Left ventricle myocardium inferior (tissue), 1 donor: ENCODE results near the gene STEAP3. TPM values are rescaled to one million over a fixed set of nuclear protein-coding genes. Genes with fewer than 3 reads are reported as not detected.
A peak's percentile ranks its signal among the peaks of the same experiment; 100 is the strongest.

Experiments
- DNase-seq: peaks from one replicate; pipeline ENCODE4 v3.0.0-alpha.2; 2020
- H3K27ac ChIP-seq: fragments of 200-600 bp; replicated peaks from 2 replicates; pipeline ENCODE4 v1.8.0; 2021
- H3K27me3 ChIP-seq: fragments of 200-600 bp; 2 replicates; pipeline ENCODE4 v1.8.0; 2021; ENCODE audit warnings: low read depth
- H3K36me3 ChIP-seq: fragments of 200-600 bp; 2 replicates; pipeline ENCODE4 v1.8.0; 2021
- H3K4me1 ChIP-seq: fragments of 200-600 bp; 2 replicates; pipeline ENCODE4 v1.8.0; 2021
- H3K4me3 ChIP-seq: fragments of 200-600 bp; 2 replicates; pipeline ENCODE4 v1.8.0; 2021; ENCODE audit warnings: mild to moderate bottlenecking, moderate library complexity
- H3K9me3 ChIP-seq: fragments of 200-600 bp; replicated peaks from 2 replicates; pipeline ENCODE4 v1.8.0; 2021
- CTCF ChIP-seq: fragments of 200-600 bp; IDR thresholded peaks from 2 replicates; pipeline ENCODE4 v1.8.0; 2021; ENCODE audit warnings: antibody characterized with exemption, mild to moderate bottlenecking, borderline replicate concordance
- intact Hi-C: fragments of 100-400 bp; cut with micrococcal nuclease; formaldehyde crosslinking; loops from one replicate; pipeline ENCODE4 v1.11.0; 2022
- total RNA-seq: library from RNA; stranded (reverse); fragmentation: NEBNext Ultra II Directional; extraction: Animal tissue kit (Norgen Biotek cat#: 25700); gene quantifications from one replicate; pipeline ENCODE4 v1.2.1, GENCODE V29; 2021
- donor health status: DM: no; HTN: yes; CAD: no; lungs with severe emphysema.

The STEAP3 gene
- total RNA-seq, 1 donor from 2014 or later = 7.1 TPM

- intact Hi-C loops = no loop called here
- Histone ChIP-seq H3K9me3 (peaks cover under 1% of the 10 kb centered on the region), H3K27me3 (no peaks in the 10 kb centered on the region), H3K4me3 (no peak overlapping the region), H3K4me1 (peaks cover 17% of the 10 kb centered on the region), H3K36me3 (peaks cover 2% of the 10 kb centered on the region), H3K27ac (peak overlapping the region; percentile 81)
- peak; percentile 64 for DNase-seq
- TF ChIP-seq CTCF = no peak
These were observed 16.9 kb downstream of the STEAP3 start for GRCh38 chr2:119240311-119241204.

GRCh38 chr2:119241205-119241532 is 17.5 kb downstream of the STEAP3 start:
- no peak for TF ChIP-seq CTCF
- Histone ChIP-seq H3K9me3 (peaks cover 6% of the 10 kb centered on the region), H3K4me1 (peaks cover 17% of the 10 kb centered on the region), H3K27me3 (no peaks in the 10 kb centered on the region), H3K27ac (peak overlapping the region; percentile 81), H3K36me3 (peaks cover 8% of the 10 kb centered on the region), H3K4me3 (no peak overlapping the region)
- DNase-seq = no peak
- intact Hi-C loops = no loop called here

- Histone ChIP-seq H3K36me3 (peaks cover 9% of the 10 kb centered on the region), H3K27me3 (no peaks in the 10 kb centered on the region), H3K27ac (peak overlapping the region; percentile 16), H3K4me1 (peaks cover 17% of the 10 kb centered on the region), H3K9me3 (peaks cover 6% of the 10 kb centered on the region), H3K4me3 (no peak overlapping the region)
- DNase-seq = no peak
- no peak for TF ChIP-seq CTCF
- intact Hi-C loops = no loop called here
These were observed 18.9 kb downstream of the STEAP3 start for GRCh38 chr2:119242276-119243119.

GRCh38 chr2:119243621-119244020 is 20.0 kb downstream of the STEAP3 start:
- Histone ChIP-seq H3K27ac (no peak overlapping the region), H3K27me3 (no peaks in the 10 kb centered on the region), H3K9me3 (peaks cover 6% of the 10 kb centered on the region), H3K4me3 (no peak overlapping the region), H3K36me3 (peaks cover 9% of the 10 kb centered on the region), H3K4me1 (peaks cover 17% of the 10 kb centered on the region)
- intact Hi-C loops = no loop called here
- DNase-seq = no peak
- no peak for TF ChIP-seq CTCF

GRCh38 chr2:119245076-119245840 is 21.6 kb downstream of the STEAP3 start:
- intact Hi-C loops = no loop called here
- no peak overlapping the region for H3K27ac ChIP-seq
- no peak for DNase-seq
- peaks cover 13% of the 10 kb centered on the region for H3K4me1 ChIP-seq
- no peak overlapping the region for H3K4me3 ChIP-seq
- peaks cover 9% of the 10 kb centered on the region for H3K36me3 ChIP-seq
- no peak for TF ChIP-seq CTCF
- H3K9me3 ChIP-seq = peaks cover 6% of the 10 kb centered on the region
- H3K27me3 ChIP-seq = no peaks in the 10 kb centered on the region
